HepG2 (cell line): ENCODE results near the gene HOPX. TPM values are rescaled to one million over a fixed set of nuclear protein-coding genes. Genes with fewer than 3 reads are reported as not detected.

Experiments
- ATAC-seq: fragments of 200-7000 bp; cut with Tn5 transposase; 3 replicates; pipeline ENCODE4 v1.9.1; 2020; ENCODE audit warnings: mild to moderate bottlenecking, moderate library complexity
- BruUV-seq: library from RNA; stranded (reverse); fragments of 400-500 nt; replicated peaks from 2 replicates; lab custom pipeline; 2021; lab: Mats Ljungman, UMichigan
- CTCF ChIA-PET: fragments of 300-600 bp; formaldehyde crosslinking; extraction: SDS; loops from one replicate; lab custom pipeline; 2021; ENCODE audit warnings: low total read pairs, inconsistent platforms, low intra/inter-chr PET ratio; lab: Yijun Ruan, JAX
- POLR2A ChIA-PET: fragments of 350-600 bp; sonication (Branson Sonifier 250); formaldehyde crosslinking; loops from one replicate; lab custom pipeline; 2020; ENCODE audit warnings: antibody characterized with exemption, inconsistent platforms; lab: Yijun Ruan, JAX
- DNase-seq: peaks from one replicate; pipeline ENCODE4 v3.0.0-alpha.2; 2015; ENCODE audit warnings: low spot score
- FAIRE-seq: peaks from 3 replicates; lab custom pipeline; 2011; peaks lifted over from hg19 to GRCh38; lab: Jason Lieb, UNC
- H2AFZ ChIP-seq: one replicate; pipeline ENCODE4 v1.6.1; 2011; ENCODE audit warnings: low read length, inconsistent platforms
- H3K27ac ChIP-seq: fragments of 300-600 bp; 3 replicates; pipeline ENCODE4 v1.8.0; 2011; ENCODE audit warnings: mixed run types, mild to moderate bottlenecking, mixed read lengths, low read length, inconsistent platforms; ENCODE audit not compliant: insufficient read depth; ENCODE audit errors: extremely low read length
- H3K27me3 ChIP-seq, 2 experiments: fragments of 200-600 bp in 1 of 2; 2 replicates in 1 of 2; 3 replicates in 1 of 2; pipeline versions ENCODE4 v1.6.0 to v1.8.0; 2011; ENCODE audit warnings: low read length in 2 of 2, mild to moderate bottlenecking in 2 of 2, moderate library complexity in 2 of 2, inconsistent platforms in 1 of 2; ENCODE audit not compliant: insufficient read depth in 2 of 2, control insufficient read depth in 1 of 2
- H3K36me3 ChIP-seq, 2 experiments: fragments of 200-600 bp in 1 of 2; replicated peaks in 1 of 2; 2 replicates in 1 of 2; 3 replicates in 1 of 2; pipeline versions ENCODE4 v1.5.1 to v1.8.0; 2011; ENCODE audit warnings: low read length in 2 of 2, inconsistent platforms in 1 of 2; ENCODE audit not compliant: insufficient read depth in 2 of 2, control insufficient read depth in 1 of 2
- H3K4me1 ChIP-seq: 2 replicates; pipeline ENCODE4 v1.5.1; 2012; ENCODE audit warnings: low read length, inconsistent platforms; ENCODE audit not compliant: insufficient read depth
- H3K4me2 ChIP-seq: 2 replicates; pipeline ENCODE4 v1.6.0; 2011; ENCODE audit warnings: low read depth, low read length, inconsistent platforms
- H3K4me3 ChIP-seq, 3 experiments: fragments of 200-600 bp in 1 of 3; sonication (generic), shearing (Covaris generic) in 1 of 3; replicated peaks in 1 of 3; 2 replicates each; pipeline ENCODE4 v1.5.1; 2011 to 2016; ENCODE audit warnings: low read length in 3 of 3, inconsistent platforms in 2 of 3, low read depth in 2 of 3, mild to moderate bottlenecking in 2 of 3, control low read depth in 1 of 3, mixed read lengths in 1 of 3; ENCODE audit not compliant: insufficient read depth in 1 of 3
- H3K79me2 ChIP-seq: one replicate; pipeline ENCODE4 v1.6.1; 2011; ENCODE audit warnings: low read length, inconsistent platforms; ENCODE audit not compliant: insufficient read depth
- H3K9ac ChIP-seq: 2 replicates; pipeline ENCODE4 v1.6.0; 2011; ENCODE audit warnings: mild to moderate bottlenecking, low read depth, low read length, inconsistent platforms; ENCODE audit not compliant: insufficient read depth
- H3K9me3 ChIP-seq: 2 replicates; pipeline ENCODE4 v1.5.1; 2012; ENCODE audit warnings: mild to moderate bottlenecking, low read length
- H4K20me1 ChIP-seq: 2 replicates; pipeline ENCODE4 v1.6.0; 2011; ENCODE audit warnings: inconsistent platforms, mild to moderate bottlenecking, low read length, moderate library complexity; ENCODE audit not compliant: insufficient read depth
- AHR ChIP-seq: IDR thresholded peaks from 2 replicates; pipeline ENCODE4 v1.6.1; 2018; ENCODE audit warnings: missing genetic modification reagents, missing compliant biosample characterization
- ATF4 ChIP-seq, 2 experiments: fragments of 450-650 bp in 1 of 2; sonication (generic) in 1 of 2; formaldehyde crosslinking; IDR thresholded peaks; 2 replicates each; pipeline versions ENCODE4 v1.5.0 to v1.8.0; 2020 to 2022; ENCODE audit warnings: mild to moderate bottlenecking in 1 of 2, missing genetic modification reagents in 1 of 2
- BHLHE40 ChIP-seq: IDR thresholded peaks from 2 replicates; pipeline ENCODE4 v1.6.1; 2011; ENCODE audit warnings: low read length, improper control_type of control experiment
- HDAC6 ChIP-seq: fragments of 200-600 bp; sonication (generic); IDR thresholded peaks from 2 replicates; pipeline ENCODE4 v1.7.0; 2017; ENCODE audit warnings: mild to moderate bottlenecking, antibody characterized with exemption, low read length, low read depth
- HNRNPK ChIP-seq: fragments of 200-400 bp; formaldehyde crosslinking; IDR thresholded peaks from 2 replicates; pipeline ENCODE4 v1.6.1; 2018; ENCODE audit warnings: low read length, low read depth, moderate library complexity, mild to moderate bottlenecking; ENCODE audit not compliant: poor library complexity, severe bottlenecking
- LRRFIP1 ChIP-seq: sonication (generic); formaldehyde crosslinking; conservative IDR thresholded peaks from 2 replicates; pipeline ENCODE4 v1.4.0; 2020; ENCODE audit warnings: missing genetic modification reagents
- SSRP1 ChIP-seq: IDR thresholded peaks from 2 replicates; pipeline ENCODE4 v1.6.1; 2016; ENCODE audit warnings: control low read depth
- ZBTB39 ChIP-seq: sonication (generic); formaldehyde crosslinking; IDR thresholded peaks from 2 replicates; pipeline ENCODE4 v1.5.0; 2020; ENCODE audit warnings: missing genetic modification reagents
- ZNF296 ChIP-seq: sonication (generic); formaldehyde crosslinking; conservative IDR thresholded peaks from 2 replicates; pipeline ENCODE4 v1.5.0; 2020; ENCODE audit warnings: mild to moderate bottlenecking, missing genetic modification reagents
- ZNF501 ChIP-seq: sonication (generic); formaldehyde crosslinking; IDR thresholded peaks from 2 replicates; pipeline ENCODE4 v1.5.1; 2020; ENCODE audit warnings: mild to moderate bottlenecking, moderate library complexity, missing genetic modification reagents
- ZNF609 ChIP-seq: sonication (generic); formaldehyde crosslinking; IDR thresholded peaks from 2 replicates; pipeline ENCODE4 v1.4.0; 2020; ENCODE audit warnings: mild to moderate bottlenecking, missing genetic modification reagents, borderline replicate concordance
- ZNF619 ChIP-seq: sonication (generic); formaldehyde crosslinking; IDR thresholded peaks from 2 replicates; pipeline ENCODE4 v1.4.0; 2020; ENCODE audit warnings: mild to moderate bottlenecking, missing genetic modification reagents
- WGBS: methylation state at CpG from one replicate; pipeline ENCODE4 v1.1.6; 2017; ENCODE audit warnings: low lambda C conversion rate; 5-methylcytosine and 5-hydroxymethylcytosine counted together
- in situ Hi-C: cut with HindIII; loops from 2 replicates; pipeline ENCODE4 v1.10.0; 2017; ENCODE audit warnings: low pct_unique_long_range_greater_than_20kb; ENCODE audit not compliant: extremely low pct_ligation_motif_present
- intact Hi-C: fragments of 100-400 bp; cut with micrococcal nuclease; formaldehyde crosslinking; loops from one replicate; pipeline ENCODE4 v1.10.0; 2022; ENCODE audit not compliant: unreplicated experiment
- polyA plus RNA-seq, 8 experiments: library from polyadenylated mRNA; depleted of rRNA in 3 of 8; stranded (reverse) in 7 of 8; unstranded in 1 of 8; fragments of >200 nt; fragmentation: Illumina TruSeq in 4 of 8; extraction: Trizol in 4 of 8; gene quantifications; 2 replicates each; pipeline versions ENCODE4 v1.2.1 to v1.2.3, GENCODE V29; 2011 to 2016; ENCODE audit warnings: low read depth in 4 of 8, missing spikeins in 1 of 8, mixed read lengths in 1 of 8; ENCODE audit not compliant: insufficient read depth in 1 of 8
- total RNA-seq, 5 experiments: library from RNA; depleted of rRNA; stranded (reverse); fragments of >200 nt; fragmentation: Illumina TruSeq; extraction: Trizol; gene quantifications; 2 replicates each; pipeline ENCODE4 v1.2.3, GENCODE V29; 2016; ENCODE audit warnings: low read depth in 1 of 5

HOPX gene
- total and polyA plus RNA-seq, 2 of the 13 experiments (the other 11 are each of a cell fraction or from before 2014, with no cell fraction given): not detected

GRCh38 chr4:56699537-56700105 is 18.5 kb upstream of the HOPX start:
- no peaks in the 10 kb centered on the region for H3K4me1 ChIP-seq
- no peak overlapping the region for H3K27ac ChIP-seq
- in situ Hi-C loops (no loop called here), intact Hi-C loops (no loop called here)
- WGBS: 0% methylated on average over 2 of the region's 2 CpGs
- BruUV-seq: no TSS peak
- DNase-seq (no peak), ATAC-seq (no peak), FAIRE-seq (no peak)
- no peak overlapping the region for H3K4me2 ChIP-seq
- H3K9me3 ChIP-seq: no peaks in the 10 kb centered on the region
- no peaks in the 10 kb centered on the region for H4K20me1 ChIP-seq
- H3K27me3 ChIP-seq: peaks cover 0 to 3% of the 10 kb centered on the region in 2 experiments; a peak in 2 of 5 replicates
- H3K79me2 ChIP-seq: no peaks in the 10 kb centered on the region
- ChIA-PET CTCF (no interaction called here), POLR2A (no interaction called here)
- no peak overlapping the region for H3K9ac ChIP-seq
- TF ChIP-seq BHLHE40 (no peak), ZNF609 (CRISPR knock-in tag) (no peak), ATF4 (CRISPR knock-in tag; IDR thresholded peaks at IDR 0.05) (no peak), AHR (CRISPR knock-in tag) (no peak), ZNF296 (CRISPR knock-in tag) (no peak), HNRNPK (no peak), HDAC6 (no peak), LRRFIP1 (CRISPR knock-in tag) (no peak), ZNF501 (CRISPR knock-in tag) (no peak), SSRP1 (CRISPR knock-in tag) (no peak), ZNF619 (CRISPR knock-in tag) (no peak), ZBTB39 (no peak)
- H3K36me3 ChIP-seq: no peaks in the 10 kb centered on the region
- H3K4me3 ChIP-seq: no peak overlapping the region
- no peak overlapping the region for H2AFZ ChIP-seq
